SH-SY5Y (cell line): ENCODE measurements around the gene MRO.

Source experiments
- GATA2 ChIP-seq: IDR thresholded peaks from 2 replicates; pipeline ENCODE4 v1.6.1; 2011; ENCODE audit warnings: mild to moderate bottlenecking, low read depth, low read length
- GATA3 ChIP-seq: IDR thresholded peaks from 2 replicates; pipeline ENCODE4 v1.6.1; 2011; ENCODE audit warnings: low read depth, mild to moderate bottlenecking, low read length, moderate library complexity

DNA sequence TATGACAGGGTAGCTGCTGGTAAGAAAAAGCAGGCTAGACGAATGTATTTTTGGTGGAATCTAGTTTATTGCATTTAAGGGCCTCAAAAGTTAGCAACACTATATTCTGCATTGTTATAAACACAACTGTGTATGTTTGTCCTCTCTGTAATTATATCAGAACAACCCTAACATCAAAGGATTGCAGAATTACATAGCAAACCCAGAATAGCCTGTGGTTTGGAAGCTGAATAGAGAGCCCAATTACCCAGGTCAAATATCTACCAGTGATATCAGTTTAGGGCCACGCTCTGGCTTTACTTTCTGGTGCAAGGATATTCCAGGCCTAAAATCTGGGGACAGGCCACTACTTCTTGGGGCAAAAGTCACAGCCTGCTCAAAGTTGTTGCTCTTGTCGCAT lies 25.1 kb upstream of the MRO start:
- TF ChIP-seq GATA3 (no peak), GATA2 (no peak)
